HL-60/S4 (cell line): ENCODE measurements around the gene DAB1.

ENCODE experiments used
- in situ Hi-C: fragments of 300-500 bp; cut with MboI; formaldehyde crosslinking; loops from 2 replicates; pipeline ENCODE4 v1.14.3; 2022; ENCODE audit warnings: low sequenced_read_pairs

DAB1 gene

GRCh38 chr1:57423656-57424211, at the start of gene DAB1:
Gene DAB1 (minus strand): TSS chr1:57424060. CDS start chr1:57291030, 133,030 bp downstream.
- in situ Hi-C loops, result no loop called here

- in situ Hi-C loops, result no loop called here
Measured at GRCh38 chr1:57473448-57473847, 49.6 kb upstream of the DAB1 start.

GRCh38 chr1:57471995-57472394, 48.1 kb upstream of the DAB1 start:
- in situ Hi-C loops, result no loop called here

- in situ Hi-C loops, result no loop called here
Measured at GRCh38 chr1:57470036-57470435, 46.2 kb upstream of the DAB1 start.

DNA sequence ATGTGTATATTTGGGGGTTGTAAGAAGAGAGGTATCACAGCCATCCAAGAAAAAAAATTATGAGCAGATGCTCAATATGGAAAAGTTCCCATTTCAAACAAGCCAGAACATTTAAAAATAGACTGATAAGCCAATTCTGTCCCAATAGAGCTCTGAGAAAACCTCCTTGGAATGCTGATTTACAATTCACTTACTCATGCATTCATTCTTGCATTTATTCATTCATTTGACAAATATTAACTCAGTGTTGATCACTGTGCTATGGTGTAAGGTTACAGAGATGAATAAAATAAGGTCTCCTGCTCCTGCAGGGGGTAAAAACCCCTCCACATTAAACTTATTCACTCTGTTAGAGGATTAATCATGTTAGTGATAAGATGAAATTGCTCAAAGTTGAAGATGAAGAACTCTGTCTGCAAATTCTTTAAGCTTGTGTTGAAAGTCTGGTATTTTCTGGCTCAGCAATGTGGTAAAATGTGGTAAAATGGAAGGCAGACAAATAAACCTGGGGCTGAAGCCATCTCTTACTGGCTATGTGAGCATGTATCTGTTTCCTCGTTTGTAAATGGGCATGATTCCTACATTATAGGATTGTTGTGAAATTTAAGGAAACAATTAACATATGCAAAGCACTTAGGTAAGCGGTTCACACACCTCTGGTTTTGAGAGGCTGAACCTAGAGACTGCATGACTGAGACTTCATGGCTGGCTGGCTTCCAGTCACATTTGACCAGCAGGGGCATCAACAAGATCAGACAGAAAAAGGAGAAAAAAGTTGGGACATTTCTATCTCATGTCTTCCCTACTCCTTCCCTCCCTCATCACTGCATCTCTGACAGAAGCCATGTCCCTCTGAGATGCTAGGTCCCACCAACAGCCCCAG, 45.0 kb upstream of the DAB1 start:
- in situ Hi-C loops, result no loop called here

DNA sequence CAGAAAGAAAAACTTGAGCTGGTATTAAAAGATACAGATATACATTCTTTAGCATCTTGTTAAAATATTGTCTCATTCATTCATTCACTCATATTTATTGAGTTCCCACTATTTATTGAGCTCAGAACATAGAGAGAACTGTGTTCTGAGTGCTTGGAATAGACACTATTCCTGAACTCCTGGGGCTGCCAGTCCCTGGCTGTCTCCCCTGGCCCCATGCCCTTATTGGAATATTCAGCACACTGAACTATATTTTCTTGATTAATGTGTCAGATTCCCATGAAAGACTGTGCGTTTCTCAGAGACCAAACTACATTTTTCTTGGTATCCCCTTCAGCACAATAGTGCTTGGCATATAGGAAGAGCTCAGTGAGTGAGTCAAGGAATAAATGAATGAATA, 44.0 kb upstream of the DAB1 start:
- in situ Hi-C loops, result no loop called here

GRCh38 chr1:57464756-57465155, 40.9 kb upstream of the DAB1 start:
- in situ Hi-C loops, result no loop called here

DNA sequence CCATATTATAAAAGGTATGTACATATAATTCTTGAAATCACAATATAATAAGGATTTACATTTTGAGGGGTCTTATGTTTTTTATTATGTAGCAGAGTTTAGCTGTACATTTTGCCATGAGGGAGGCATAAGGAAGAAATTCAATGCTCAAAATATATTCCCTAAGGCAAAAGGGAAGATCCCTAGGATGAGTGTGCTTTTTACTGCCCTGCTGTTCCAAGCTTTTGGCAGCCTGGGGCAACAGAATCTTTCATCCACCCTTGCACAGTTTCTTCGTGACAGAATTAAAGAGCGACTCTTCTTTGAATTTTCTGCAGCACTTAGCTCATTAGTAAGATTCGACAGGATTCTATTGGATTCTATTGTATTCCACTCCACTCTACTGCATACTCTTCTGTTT, 39.5 kb upstream of the DAB1 start:
- in situ Hi-C loops, result no loop called here

- in situ Hi-C loops, result no loop called here
Measured at GRCh38 chr1:57461405-57461804, 37.5 kb upstream of the DAB1 start.

DNA sequence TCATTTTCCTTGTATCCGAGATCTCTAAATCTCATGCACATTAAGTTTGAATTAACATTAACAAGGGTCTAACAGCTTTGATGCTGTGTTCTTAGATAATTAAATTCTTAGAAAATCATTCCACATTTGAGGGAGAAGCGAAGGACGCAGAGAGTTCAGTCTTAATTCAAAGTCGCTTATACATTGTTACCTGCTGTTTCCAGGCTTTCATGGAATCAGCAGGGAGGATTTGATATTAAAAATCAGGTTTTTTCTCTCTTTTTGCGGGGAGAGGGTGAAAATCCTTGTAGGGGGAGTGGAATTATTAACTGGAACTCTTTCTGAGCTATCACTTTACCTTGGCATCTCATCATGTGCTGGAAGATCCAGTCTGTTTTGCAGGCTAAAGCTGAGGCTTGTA, 27.7 kb upstream of the DAB1 start:
- in situ Hi-C loops, result no loop called here

GRCh38 chr1:57450981-57451380, 27.1 kb upstream of the DAB1 start:
- in situ Hi-C loops, result no loop called here

GRCh38 chr1:57447551-57447950, 23.7 kb upstream of the DAB1 start:
- in situ Hi-C loops, result no loop called here

DNA sequence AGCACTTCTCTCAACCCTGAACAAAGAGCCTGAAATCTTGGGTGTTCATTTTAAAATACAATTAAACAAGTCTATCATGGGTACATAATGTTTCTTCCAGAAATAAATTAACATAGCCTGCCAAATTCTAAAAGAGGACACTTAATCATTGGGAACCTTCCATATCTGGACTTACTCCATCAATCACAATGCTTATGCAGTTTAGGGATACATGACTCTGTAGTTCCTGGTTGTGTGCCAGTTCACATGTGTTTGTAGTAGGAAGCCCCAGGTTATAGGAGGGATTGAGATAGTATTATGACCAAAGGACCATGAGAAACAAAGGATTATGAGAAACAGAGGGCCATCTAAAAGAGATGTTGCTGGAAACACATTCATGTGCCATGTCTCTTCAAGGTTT, 19.1 kb upstream of the DAB1 start:
- in situ Hi-C loops, result no loop called here

- in situ Hi-C loops, result no loop called here
Measured at GRCh38 chr1:57440096-57440495, 16.2 kb upstream of the DAB1 start.

- in situ Hi-C loops, result no loop called here
Measured at GRCh38 chr1:57431400-57431799, 7.5 kb upstream of the DAB1 start.

DNA sequence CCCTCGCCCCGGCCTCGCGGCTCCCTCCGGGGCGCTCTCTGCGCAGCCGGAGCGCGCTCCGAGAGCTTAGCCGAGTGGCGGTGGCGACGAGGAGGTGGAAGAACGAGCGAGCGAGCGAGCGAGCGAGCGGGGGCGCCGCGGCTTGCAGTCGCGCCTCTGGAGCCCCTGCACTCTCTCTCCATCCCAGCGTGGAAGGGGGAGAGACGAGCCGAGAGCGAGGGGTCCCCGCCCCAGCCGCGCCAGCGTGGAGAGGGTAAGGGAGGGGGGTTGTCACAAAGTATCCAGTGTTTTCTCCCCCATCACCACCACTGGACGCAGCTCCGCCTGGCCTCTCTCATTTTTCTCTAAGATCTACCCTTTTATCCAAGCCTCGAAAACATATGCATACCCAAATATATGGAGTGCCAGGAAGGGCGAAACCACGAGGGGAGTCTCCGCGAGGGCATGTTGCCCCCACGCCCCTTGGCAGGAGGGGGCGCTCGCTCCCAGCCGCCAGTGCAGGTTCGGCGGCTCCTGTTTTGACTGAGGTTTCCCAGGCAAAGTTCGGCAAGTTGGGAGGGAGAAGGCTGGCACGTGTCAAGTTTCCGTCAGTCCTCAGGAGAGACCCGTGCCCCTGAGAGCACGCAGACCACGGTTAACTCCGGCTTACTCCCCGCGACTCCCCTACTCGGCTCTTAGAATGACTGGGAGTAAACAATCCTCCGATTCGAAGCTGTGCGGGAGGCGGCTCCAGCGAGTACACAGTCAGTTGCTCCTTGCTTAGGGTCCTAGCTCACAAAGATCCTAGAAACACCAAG, 569 bp upstream of the DAB1 start:
- in situ Hi-C loops, result no loop called here

DNA sequence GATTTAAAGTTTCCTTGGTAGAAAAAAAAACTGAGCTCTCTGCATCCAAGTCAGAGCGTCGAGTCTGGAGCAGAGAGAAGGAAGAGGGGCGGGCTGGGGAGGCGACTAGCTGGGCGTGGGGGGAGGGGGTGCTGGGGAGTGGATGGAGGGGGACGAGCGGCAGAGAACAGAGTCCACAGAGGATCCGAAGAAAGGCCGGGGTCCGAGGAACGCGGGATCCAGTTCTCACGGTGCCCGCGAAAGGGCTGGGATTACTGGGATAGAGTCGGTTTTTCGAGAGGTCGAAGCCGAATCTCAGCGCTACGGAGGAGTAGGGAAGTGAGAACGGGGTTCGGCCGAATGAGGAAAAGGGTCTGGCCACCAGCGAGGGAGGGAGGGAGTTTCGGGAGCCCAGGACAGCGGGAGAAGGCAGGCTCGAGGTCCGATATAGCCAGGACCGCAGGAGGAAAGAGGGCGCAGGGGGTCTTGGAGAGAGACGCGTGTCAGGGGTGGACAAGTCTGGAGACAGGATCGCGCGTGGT, 665 bp downstream of the DAB1 start:
- in situ Hi-C loops, result no loop called here

- in situ Hi-C loops, result no loop called here
Measured at GRCh38 chr1:57422271-57423134, 1.4 kb downstream of the DAB1 start.

- in situ Hi-C loops, result no loop called here
Measured at GRCh38 chr1:57421806-57422205, 2.1 kb downstream of the DAB1 start.

DNA sequence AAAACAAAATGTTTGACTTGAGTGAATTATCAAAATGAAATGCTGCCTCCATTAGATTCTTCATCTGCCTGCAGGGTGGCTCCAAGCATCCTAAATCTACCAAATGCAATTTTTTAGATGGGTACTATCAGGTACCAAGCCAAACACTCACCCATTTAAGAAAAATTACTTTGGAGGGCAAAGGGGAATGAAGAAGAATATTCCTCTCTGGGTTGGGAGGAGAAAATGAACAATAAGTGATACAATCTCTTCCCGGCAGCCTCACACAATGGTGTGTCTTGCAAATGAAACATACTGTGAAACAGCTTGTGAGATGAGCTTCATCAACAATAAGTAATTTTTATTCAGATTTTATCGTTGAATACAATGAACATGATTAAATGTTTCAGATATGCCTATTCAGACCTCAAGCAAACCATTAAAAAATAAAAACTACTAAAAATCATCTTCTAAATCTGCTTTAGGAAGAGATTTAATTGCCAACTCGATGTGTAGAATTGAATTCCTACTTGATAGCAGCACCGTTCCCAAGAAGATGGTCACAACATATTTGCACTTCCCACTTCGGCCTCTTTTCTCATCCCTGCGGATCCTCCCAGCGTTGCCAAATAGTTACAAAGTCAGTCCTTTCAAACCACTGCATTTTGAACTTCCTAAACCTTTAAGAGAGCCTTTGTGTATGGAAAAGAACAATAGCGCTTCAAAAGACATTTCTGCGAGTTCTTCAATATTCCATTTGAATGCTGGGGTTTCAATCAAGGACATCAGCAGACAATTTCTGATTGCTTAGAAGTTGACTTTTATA, 2.7 kb downstream of the DAB1 start:
- in situ Hi-C loops, result no loop called here
